HepG2 (cell line): Measurements from ENCODE around the gene CFAP300.

Experiments used
- CBX5 ChIP-seq: sonication (generic); formaldehyde crosslinking; IDR thresholded peaks from 2 replicates; pipeline ENCODE4 v1.4.0; 2020; ENCODE audit warnings: missing genetic modification reagents, borderline replicate concordance
- CTCF ChIP-seq: sonication (generic); formaldehyde crosslinking; IDR thresholded peaks from 2 replicates; pipeline ENCODE4 v1.5.0; 2020; ENCODE audit warnings: mild to moderate bottlenecking, missing genetic modification reagents, moderate library complexity
- EZH2 ChIP-seq: conservative IDR thresholded peaks from 2 replicates; pipeline ENCODE4 v1.6.1; 2012; ENCODE audit warnings: mild to moderate bottlenecking, low read depth, low read length, moderate library complexity
- GRHL1 ChIP-seq: sonication (generic); formaldehyde crosslinking; conservative IDR thresholded peaks from 2 replicates; pipeline ENCODE4 v1.8.0; 2022; ENCODE audit warnings: missing genetic modification reagents
- HNRNPH1 ChIP-seq: fragments of 200-400 bp; formaldehyde crosslinking; optimal IDR thresholded peaks from 2 replicates; pipeline ENCODE3; 2017; ENCODE audit warnings: mild to moderate bottlenecking, low read depth, low read length
- HOXA7 ChIP-seq: sonication (generic); formaldehyde crosslinking; IDR thresholded peaks from 2 replicates; pipeline ENCODE4 v1.8.1; 2022; ENCODE audit warnings: mild to moderate bottlenecking, missing genetic modification reagents, moderate library complexity
- MAX ChIP-seq: IDR thresholded peaks from 2 replicates; pipeline ENCODE4 v1.6.1; 2012; ENCODE audit warnings: inconsistent platforms
- NCOR1 ChIP-seq: fragments of 200-600 bp; sonication (generic); IDR thresholded peaks from 2 replicates; pipeline ENCODE4 v1.7.0; 2017; ENCODE audit warnings: antibody characterized with exemption, low read length, borderline replicate concordance
- RAD51 ChIP-seq: fragments of 450-650 bp; IDR thresholded peaks from 2 replicates; pipeline ENCODE4 v1.6.1; 2016; ENCODE audit warnings: borderline replicate concordance
- RBM39 ChIP-seq: fragments of 200-400 bp; formaldehyde crosslinking; IDR thresholded peaks from one replicate; pipeline ENCODE4 v1.6.1; 2018; ENCODE audit warnings: antibody characterized with exemption, mild to moderate bottlenecking, low read depth, low read length; ENCODE audit not compliant: poor library complexity, severe bottlenecking
- TCF7 ChIP-seq: sonication (generic); IDR thresholded peaks from 2 replicates; pipeline ENCODE4 v1.6.1; 2016; ENCODE audit warnings: antibody characterized with exemption, low read depth
- ZFP1 ChIP-seq: IDR thresholded peaks from 2 replicates; pipeline ENCODE4 v1.6.1; 2016
- TF ChIP-seq, protein P1 (sequence below): sonication (generic); formaldehyde crosslinking; IDR thresholded peaks from 2 replicates; pipeline ENCODE4 v1.5.0; 2020; ENCODE audit warnings: missing genetic modification reagents
- TF ChIP-seq, protein P2 (sequence below): sonication (generic); formaldehyde crosslinking; IDR thresholded peaks from 2 replicates; pipeline ENCODE4 v1.8.1; 2023; ENCODE audit warnings: mild to moderate bottlenecking, missing genetic modification reagents

DNA sequence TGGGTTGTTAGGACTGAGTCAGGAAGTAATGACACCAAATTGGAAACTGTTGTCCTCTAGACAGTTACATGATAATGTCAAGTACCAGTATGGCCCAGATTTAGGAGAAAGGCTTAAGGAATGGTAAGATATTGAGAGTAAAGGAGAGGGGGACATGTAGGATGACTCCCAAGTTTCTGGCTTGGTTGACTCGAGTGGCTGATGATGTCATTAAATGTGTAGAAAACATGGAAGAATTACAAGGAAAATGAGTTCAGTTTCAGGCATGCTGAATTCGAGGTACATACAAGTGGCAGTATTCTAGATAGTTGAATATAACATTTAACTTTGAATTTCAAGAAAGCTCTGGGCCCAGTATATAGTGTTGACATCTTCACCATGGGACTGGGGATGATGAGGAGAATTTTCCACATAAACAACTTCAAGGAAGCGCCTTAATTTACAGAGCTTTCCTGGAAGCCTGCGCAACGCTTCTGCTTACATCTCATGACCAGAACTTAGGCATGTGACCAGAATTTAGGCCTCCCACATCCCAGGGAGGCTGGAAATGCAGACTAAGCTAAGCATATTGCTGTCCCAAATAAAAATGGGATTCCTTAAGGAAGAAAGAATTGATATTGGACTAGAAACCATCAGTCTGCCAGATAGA is 3.8 kb downstream of the CFAP300 start:
- TF ChIP-seq HNRNPH1 (no peak), RBM39 (no peak), HOXA7 (CRISPR knock-in tag) (no peak), CTCF (CRISPR knock-in tag) (no peak), MAX (no peak), RAD51 (no peak), GRHL1 (CRISPR knock-in tag) (no peak), EZH2 (no peak), CBX5 (CRISPR knock-in tag) (no peak), ZFP1 (no peak), TCF7 (no peak), NCOR1 (no peak)
- TF ChIP-seq, protein P1, sequence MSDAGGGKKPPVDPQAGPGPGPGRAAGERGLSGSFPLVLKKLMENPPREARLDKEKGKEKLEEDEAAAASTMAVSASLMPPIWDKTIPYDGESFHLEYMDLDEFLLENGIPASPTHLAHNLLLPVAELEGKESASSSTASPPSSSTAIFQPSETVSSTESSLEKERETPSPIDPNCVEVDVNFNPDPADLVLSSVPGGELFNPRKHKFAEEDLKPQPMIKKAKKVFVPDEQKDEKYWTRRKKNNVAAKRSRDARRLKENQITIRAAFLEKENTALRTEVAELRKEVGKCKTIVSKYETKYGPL (CRISPR knock-in tag): no peak
- TF ChIP-seq, protein P2, sequence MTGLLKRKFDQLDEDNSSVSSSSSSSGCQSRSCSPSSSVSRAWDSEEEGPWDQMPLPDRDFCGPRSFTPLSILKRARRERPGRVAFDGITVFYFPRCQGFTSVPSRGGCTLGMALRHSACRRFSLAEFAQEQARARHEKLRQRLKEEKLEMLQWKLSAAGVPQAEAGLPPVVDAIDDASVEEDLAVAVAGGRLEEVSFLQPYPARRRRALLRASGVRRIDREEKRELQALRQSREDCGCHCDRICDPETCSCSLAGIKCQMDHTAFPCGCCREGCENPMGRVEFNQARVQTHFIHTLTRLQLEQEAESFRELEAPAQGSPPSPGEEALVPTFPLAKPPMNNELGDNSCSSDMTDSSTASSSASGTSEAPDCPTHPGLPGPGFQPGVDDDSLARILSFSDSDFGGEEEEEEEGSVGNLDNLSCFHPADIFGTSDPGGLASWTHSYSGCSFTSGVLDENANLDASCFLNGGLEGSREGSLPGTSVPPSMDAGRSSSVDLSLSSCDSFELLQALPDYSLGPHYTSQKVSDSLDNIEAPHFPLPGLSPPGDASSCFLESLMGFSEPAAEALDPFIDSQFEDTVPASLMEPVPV (CRISPR knock-in tag): no peak
